Neural progenitor cell (in vitro differentiated cells): Measurements from ENCODE around the gene KDF1.

ENCODE experiments used
- CTCF ChIP-seq: fragments of 200-600 bp; sonication (generic); IDR thresholded peaks from 2 replicates; pipeline ENCODE4 v1.5.1; 2017; ENCODE audit warnings: antibody characterized with exemption, mild to moderate bottlenecking
- EZH2phosphoT487 ChIP-seq: fragments of 200-600 bp; sonication (generic); IDR thresholded peaks from 2 replicates; pipeline ENCODE4 v1.6.1; 2017; ENCODE audit warnings: antibody characterized with exemption

- TF ChIP-seq CTCF (no peak), EZH2phosphoT487 (no peak)
Measured at GRCh38 chr1:27000817-27001460, 40.7 kb upstream of the KDF1 start.
